HepG2 (cell line): Measurements from ENCODE around the gene NXT1. TPM values are rescaled to one million over a fixed set of nuclear protein-coding genes. Genes with fewer than 3 reads are reported as not detected.

Source experiments
- ATAC-seq: fragments of 200-7000 bp; cut with Tn5 transposase; 3 replicates; pipeline ENCODE4 v1.9.1; 2020; ENCODE audit warnings: mild to moderate bottlenecking, moderate library complexity
- BruUV-seq: library from RNA; stranded (reverse); fragments of 400-500 nt; replicated peaks from 2 replicates; lab custom pipeline; 2021; lab: Mats Ljungman, UMichigan
- CTCF ChIA-PET: fragments of 300-600 bp; formaldehyde crosslinking; extraction: SDS; loops from one replicate; lab custom pipeline; 2021; ENCODE audit warnings: low total read pairs, inconsistent platforms, low intra/inter-chr PET ratio; lab: Yijun Ruan, JAX
- POLR2A ChIA-PET: fragments of 350-600 bp; sonication (Branson Sonifier 250); formaldehyde crosslinking; loops from one replicate; lab custom pipeline; 2020; ENCODE audit warnings: antibody characterized with exemption, inconsistent platforms; lab: Yijun Ruan, JAX
- DNase-seq: peaks from one replicate; pipeline ENCODE4 v3.0.0-alpha.2; 2015; ENCODE audit warnings: low spot score
- FAIRE-seq: peaks from 3 replicates; lab custom pipeline; 2011; peaks lifted over from hg19 to GRCh38; lab: Jason Lieb, UNC
- H2AFZ ChIP-seq: one replicate; pipeline ENCODE4 v1.6.1; 2011; ENCODE audit warnings: low read length, inconsistent platforms
- H3K27ac ChIP-seq: fragments of 300-600 bp; 3 replicates; pipeline ENCODE4 v1.8.0; 2011; ENCODE audit warnings: mixed run types, mild to moderate bottlenecking, mixed read lengths, low read length, inconsistent platforms; ENCODE audit not compliant: insufficient read depth; ENCODE audit errors: extremely low read length
- H3K27me3 ChIP-seq, 2 experiments: fragments of 200-600 bp in 1 of 2; 2 replicates in 1 of 2; 3 replicates in 1 of 2; pipeline versions ENCODE4 v1.6.0 to v1.8.0; 2011; ENCODE audit warnings: low read length in 2 of 2, mild to moderate bottlenecking in 2 of 2, moderate library complexity in 2 of 2, inconsistent platforms in 1 of 2; ENCODE audit not compliant: insufficient read depth in 2 of 2, control insufficient read depth in 1 of 2
- H3K36me3 ChIP-seq, 2 experiments: fragments of 200-600 bp in 1 of 2; replicated peaks in 1 of 2; 2 replicates in 1 of 2; 3 replicates in 1 of 2; pipeline versions ENCODE4 v1.5.1 to v1.8.0; 2011; ENCODE audit warnings: low read length in 2 of 2, inconsistent platforms in 1 of 2; ENCODE audit not compliant: insufficient read depth in 2 of 2, control insufficient read depth in 1 of 2
- H3K4me1 ChIP-seq: 2 replicates; pipeline ENCODE4 v1.5.1; 2012; ENCODE audit warnings: low read length, inconsistent platforms; ENCODE audit not compliant: insufficient read depth
- H3K4me2 ChIP-seq: 2 replicates; pipeline ENCODE4 v1.6.0; 2011; ENCODE audit warnings: low read depth, low read length, inconsistent platforms
- H3K4me3 ChIP-seq, 3 experiments: fragments of 200-600 bp in 1 of 3; sonication (generic), shearing (Covaris generic) in 1 of 3; replicated peaks in 1 of 3; 2 replicates each; pipeline ENCODE4 v1.5.1; 2011 to 2016; ENCODE audit warnings: low read length in 3 of 3, inconsistent platforms in 2 of 3, low read depth in 2 of 3, mild to moderate bottlenecking in 2 of 3, control low read depth in 1 of 3, mixed read lengths in 1 of 3; ENCODE audit not compliant: insufficient read depth in 1 of 3
- H3K79me2 ChIP-seq: one replicate; pipeline ENCODE4 v1.6.1; 2011; ENCODE audit warnings: low read length, inconsistent platforms; ENCODE audit not compliant: insufficient read depth
- H3K9ac ChIP-seq: 2 replicates; pipeline ENCODE4 v1.6.0; 2011; ENCODE audit warnings: mild to moderate bottlenecking, low read depth, low read length, inconsistent platforms; ENCODE audit not compliant: insufficient read depth
- H3K9me3 ChIP-seq: 2 replicates; pipeline ENCODE4 v1.5.1; 2012; ENCODE audit warnings: mild to moderate bottlenecking, low read length
- H4K20me1 ChIP-seq: 2 replicates; pipeline ENCODE4 v1.6.0; 2011; ENCODE audit warnings: inconsistent platforms, mild to moderate bottlenecking, low read length, moderate library complexity; ENCODE audit not compliant: insufficient read depth
- DRAP1 ChIP-seq: IDR thresholded peaks from 2 replicates; pipeline ENCODE4 v1.6.1; 2016; ENCODE audit warnings: missing genetic modification reagents, missing compliant biosample characterization
- SP140L ChIP-seq: sonication (generic); formaldehyde crosslinking; IDR thresholded peaks from 2 replicates; pipeline ENCODE4 v1.4.0; 2020; ENCODE audit warnings: missing genetic modification reagents, borderline replicate concordance
- USF2 ChIP-seq, 2 experiments: sonication (generic) in 1 of 2; formaldehyde crosslinking in 1 of 2; IDR thresholded peaks; 2 replicates each; pipeline versions ENCODE4 v1.5.1 to v1.6.1; 2011 to 2020; ENCODE audit warnings: borderline replicate concordance in 1 of 2, low read depth in 1 of 2, low read length in 1 of 2, mild to moderate bottlenecking in 1 of 2, missing genetic modification reagents in 1 of 2, moderate library complexity in 1 of 2
- WGBS: methylation state at CpG from one replicate; pipeline ENCODE4 v1.1.6; 2017; ENCODE audit warnings: low lambda C conversion rate; 5-methylcytosine and 5-hydroxymethylcytosine counted together
- in situ Hi-C: cut with HindIII; loops from 2 replicates; pipeline ENCODE4 v1.10.0; 2017; ENCODE audit warnings: low pct_unique_long_range_greater_than_20kb; ENCODE audit not compliant: extremely low pct_ligation_motif_present
- intact Hi-C: fragments of 100-400 bp; cut with micrococcal nuclease; formaldehyde crosslinking; loops from one replicate; pipeline ENCODE4 v1.10.0; 2022; ENCODE audit not compliant: unreplicated experiment
- polyA plus RNA-seq, 8 experiments: library from polyadenylated mRNA; depleted of rRNA in 3 of 8; stranded (reverse) in 7 of 8; unstranded in 1 of 8; fragments of >200 nt; fragmentation: Illumina TruSeq in 4 of 8; extraction: Trizol in 4 of 8; gene quantifications; 2 replicates each; pipeline versions ENCODE4 v1.2.1 to v1.2.3, GENCODE V29; 2011 to 2016; ENCODE audit warnings: low read depth in 4 of 8, missing spikeins in 1 of 8, mixed read lengths in 1 of 8; ENCODE audit not compliant: insufficient read depth in 1 of 8
- total RNA-seq, 5 experiments: library from RNA; depleted of rRNA; stranded (reverse); fragments of >200 nt; fragmentation: Illumina TruSeq; extraction: Trizol; gene quantifications; 2 replicates each; pipeline ENCODE4 v1.2.3, GENCODE V29; 2016; ENCODE audit warnings: low read depth in 1 of 5
- TF ChIP-seq, protein P1 (sequence below), 2 experiments: IDR thresholded peaks; 2 replicates each; pipeline ENCODE4 v1.6.1; 2011 to 2012; ENCODE audit warnings: low read length in 2 of 2, borderline replicate concordance in 1 of 2, low read depth in 1 of 2, mild to moderate bottlenecking in 1 of 2, moderate library complexity in 1 of 2

The NXT1 gene
- total and polyA plus RNA-seq, 2 of the 13 experiments (the other 11 are each of a cell fraction or from before 2014, with no cell fraction given): 35.6 to 65.9 TPM

GRCh38 chr20:23313271-23313670 is 37.3 kb upstream of the NXT1 start (continued):
- TF ChIP-seq DRAP1 (CRISPR knock-in tag): no peak
- no peak for TF ChIP-seq USF2 (IDR thresholded peaks at IDR 0.05; ENCODE audit: low read depth, low read length)
- TF ChIP-seq USF2 (CRISPR knock-in tag; IDR thresholded peaks at IDR 0.05; ENCODE audit: borderline replicate concordance): no peak
- no peak for TF ChIP-seq SP140L

GRCh38 chr20:23314699-23315098 is 35.9 kb upstream of the NXT1 start:
- H3K4me1 ChIP-seq: no peaks in the 10 kb centered on the region
- no peak for FAIRE-seq
- intact Hi-C loops: no loop called here
- H4K20me1 ChIP-seq: no peaks in the 10 kb centered on the region
- no peak overlapping the region for H3K9ac ChIP-seq
- no peak for ATAC-seq
- H2AFZ ChIP-seq: no peak overlapping the region
- BruUV-seq: no TSS peak
- CTCF ChIA-PET: no interaction called here
- no peak overlapping the region for H3K27ac ChIP-seq
- DNase-seq: no peak
- 47% methylated on average over 5 of the region's 5 CpGs for WGBS
- H3K4me3 ChIP-seq: no peak overlapping the region
- H3K79me2 ChIP-seq: no peaks in the 10 kb centered on the region
- POLR2A ChIA-PET: no interaction called here
- in situ Hi-C loops: no loop called here
- no peak overlapping the region for H3K4me2 ChIP-seq
- TF ChIP-seq, protein P1, sequence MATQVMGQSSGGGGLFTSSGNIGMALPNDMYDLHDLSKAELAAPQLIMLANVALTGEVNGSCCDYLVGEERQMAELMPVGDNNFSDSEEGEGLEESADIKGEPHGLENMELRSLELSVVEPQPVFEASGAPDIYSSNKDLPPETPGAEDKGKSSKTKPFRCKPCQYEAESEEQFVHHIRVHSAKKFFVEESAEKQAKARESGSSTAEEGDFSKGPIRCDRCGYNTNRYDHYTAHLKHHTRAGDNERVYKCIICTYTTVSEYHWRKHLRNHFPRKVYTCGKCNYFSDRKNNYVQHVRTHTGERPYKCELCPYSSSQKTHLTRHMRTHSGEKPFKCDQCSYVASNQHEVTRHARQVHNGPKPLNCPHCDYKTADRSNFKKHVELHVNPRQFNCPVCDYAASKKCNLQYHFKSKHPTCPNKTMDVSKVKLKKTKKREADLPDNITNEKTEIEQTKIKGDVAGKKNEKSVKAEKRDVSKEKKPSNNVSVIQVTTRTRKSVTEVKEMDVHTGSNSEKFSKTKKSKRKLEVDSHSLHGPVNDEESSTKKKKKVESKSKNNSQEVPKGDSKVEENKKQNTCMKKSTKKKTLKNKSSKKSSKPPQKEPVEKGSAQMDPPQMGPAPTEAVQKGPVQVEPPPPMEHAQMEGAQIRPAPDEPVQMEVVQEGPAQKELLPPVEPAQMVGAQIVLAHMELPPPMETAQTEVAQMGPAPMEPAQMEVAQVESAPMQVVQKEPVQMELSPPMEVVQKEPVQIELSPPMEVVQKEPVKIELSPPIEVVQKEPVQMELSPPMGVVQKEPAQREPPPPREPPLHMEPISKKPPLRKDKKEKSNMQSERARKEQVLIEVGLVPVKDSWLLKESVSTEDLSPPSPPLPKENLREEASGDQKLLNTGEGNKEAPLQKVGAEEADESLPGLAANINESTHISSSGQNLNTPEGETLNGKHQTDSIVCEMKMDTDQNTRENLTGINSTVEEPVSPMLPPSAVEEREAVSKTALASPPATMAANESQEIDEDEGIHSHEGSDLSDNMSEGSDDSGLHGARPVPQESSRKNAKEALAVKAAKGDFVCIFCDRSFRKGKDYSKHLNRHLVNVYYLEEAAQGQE (IDR thresholded peaks at IDR 0.05; ENCODE audit: borderline replicate concordance in 1 of 2, low read depth in 1 of 2, low read length in 2 of 2): no peak
- H3K9me3 ChIP-seq: no peaks in the 10 kb centered on the region
- no peaks in the 10 kb centered on the region for H3K36me3 ChIP-seq
- 0 out of 5 replicates have a peak, but pooled peaks cover 0 to 3% of the 10 kb centered on the region in 2 experiments for H3K27me3 ChIP-seq
